IMR-90 (cell line): ENCODE results near the gene TCAP.

Source experiments
- CEBPB ChIP-seq: IDR thresholded peaks from 2 replicates; pipeline ENCODE4 v1.6.1; 2012; ENCODE audit warnings: low read depth, low read length, improper control_type of control experiment
- CTCF ChIP-seq: conservative IDR thresholded peaks from 2 replicates; pipeline ENCODE4 v1.5.1; 2012; ENCODE audit warnings: mild to moderate bottlenecking, low read depth, low read length, improper control_type of control experiment
- ELK1 ChIP-seq: fragments of 150-350 bp; IDR thresholded peaks from 2 replicates; pipeline ENCODE4 v1.6.1; 2016; ENCODE audit warnings: low read depth, mild to moderate bottlenecking, low read length, moderate library complexity, borderline replicate concordance
- MAFK ChIP-seq: IDR thresholded peaks from 2 replicates; pipeline ENCODE4 v1.6.1; 2012; ENCODE audit warnings: low read depth, low read length, improper control_type of control experiment
- MAZ ChIP-seq: IDR thresholded peaks from 2 replicates; pipeline ENCODE4 v1.6.1; 2012; ENCODE audit warnings: low read depth, mild to moderate bottlenecking, low read length, improper control_type of control experiment, moderate library complexity, borderline replicate concordance
- MXI1 ChIP-seq: IDR thresholded peaks from 2 replicates; pipeline ENCODE4 v1.6.1; 2012; ENCODE audit warnings: low read depth, mild to moderate bottlenecking, low read length, moderate library complexity, borderline replicate concordance
- NFE2L2 ChIP-seq: fragments of 150-350 bp; IDR thresholded peaks from 2 replicates; pipeline ENCODE4 v1.6.1; 2016; ENCODE audit warnings: low read depth, mild to moderate bottlenecking, low read length
- POLR2A ChIP-seq: IDR thresholded peaks from 2 replicates; pipeline ENCODE4 v1.6.1; 2012; ENCODE audit warnings: mild to moderate bottlenecking, low read depth, low read length
- RAD21 ChIP-seq: IDR thresholded peaks from 2 replicates; pipeline ENCODE4 v1.6.1; 2012; ENCODE audit warnings: low read length, improper control_type of control experiment
- SMC3 ChIP-seq: fragments of 150-350 bp; IDR thresholded peaks from 2 replicates; pipeline ENCODE4 v1.6.1; 2016; ENCODE audit warnings: low read depth, mild to moderate bottlenecking, antibody characterized with exemption, low read length, moderate library complexity
- USF2 ChIP-seq: fragments of 150-350 bp; IDR thresholded peaks from 2 replicates; pipeline ENCODE4 v1.6.1; 2017; ENCODE audit warnings: mild to moderate bottlenecking, antibody characterized with exemption, low read length, low read depth

- no peak for TF ChIP-seq CTCF
- no peak for TF ChIP-seq SMC3
- no peak for TF ChIP-seq MAFK
- TF ChIP-seq MXI1: no peak
- TF ChIP-seq MAZ: no peak
- TF ChIP-seq RAD21: no peak
- TF ChIP-seq NFE2L2: no peak
- TF ChIP-seq USF2: no peak
- no peak for TF ChIP-seq POLR2A
- TF ChIP-seq ELK1: no peak
- no peak for TF ChIP-seq CEBPB
Measured at GRCh38 chr17:39667262-39667944, 2.3 kb downstream of the TCAP start.
